GM21526 (cell line): ENCODE measurements around the gene PODXL.
A peak's percentile ranks its signal among the peaks of the same experiment; 100 is the strongest.

Source experiments
- ATAC-seq: cut with Tn5 transposase; IDR thresholded peaks from one replicate; pipeline ENCODE4 v1.9.1; 2021; ENCODE audit warnings: moderate library complexity; ENCODE audit not compliant: unreplicated experiment, low FRiP score

Gene PODXL

GRCh38 chr7:131556053-131556908, at the start of gene PODXL:
Gene PODXL (minus strand): TSS chr7:131556628. CDS start chr7:131556359, 269 bp downstream.
- peak; percentile 74 for ATAC-seq

- no peak for ATAC-seq
These were observed 49.0 kb upstream of the PODXL start for GRCh38 chr7:131605280-131605878.

GRCh38 chr7:131604841-131605279, 48.4 kb upstream of the PODXL start:
- no peak for ATAC-seq

- no peak for ATAC-seq
These were observed 47.5 kb upstream of the PODXL start for GRCh38 chr7:131603932-131604331.

- ATAC-seq = no peak
These were observed 46.6 kb upstream of the PODXL start for GRCh38 chr7:131602994-131603372.

GRCh38 chr7:131602304-131602993, 46.0 kb upstream of the PODXL start:
- no peak for ATAC-seq

- no peak for ATAC-seq
These were observed 43.9 kb upstream of the PODXL start for GRCh38 chr7:131600085-131600881.

GRCh38 chr7:131596785-131597184, 40.4 kb upstream of the PODXL start:
- no peak for ATAC-seq

- no peak for ATAC-seq
These were observed 39.3 kb upstream of the PODXL start for GRCh38 chr7:131595699-131596098.

- ATAC-seq = no peak
These were observed 35.4 kb upstream of the PODXL start for GRCh38 chr7:131591687-131592319.

GRCh38 chr7:131587315-131587923, 31.0 kb upstream of the PODXL start:
- ATAC-seq = no peak

- ATAC-seq = no peak
These were observed 30.3 kb upstream of the PODXL start for GRCh38 chr7:131586759-131587158.

GRCh38 chr7:131586259-131586658, 29.8 kb upstream of the PODXL start:
- no peak for ATAC-seq

GRCh38 chr7:131583430-131583829, 27.0 kb upstream of the PODXL start:
- ATAC-seq = no peak

- no peak for ATAC-seq
These were observed 25.0 kb upstream of the PODXL start for GRCh38 chr7:131581241-131582051.

- ATAC-seq = no peak
These were observed 22.2 kb upstream of the PODXL start for GRCh38 chr7:131578602-131579001.

- no peak for ATAC-seq
These were observed 18.3 kb upstream of the PODXL start for GRCh38 chr7:131574741-131575140.

- no peak for ATAC-seq
These were observed 14.0 kb upstream of the PODXL start for GRCh38 chr7:131570401-131570800.

- ATAC-seq = no peak
These were observed 12.5 kb upstream of the PODXL start for GRCh38 chr7:131568970-131569369.
